T-cell (primary cell): ENCODE results near the gene TBC1D4. TPM values are rescaled to one million over a fixed set of nuclear protein-coding genes. Genes with fewer than 3 reads are reported as not detected.

Experiments used
- ATAC-seq, 4 experiments: fragments of 200-7000 bp in 3 of 4; fragments of 150-1000 bp in 1 of 4; cut with Tn5 transposase; replicated peaks in 1 of 4; 1 replicate in 3 of 4; 2 replicates in 1 of 4; pipeline ENCODE4 v1.10.0; 2021; ENCODE audit warnings: moderate library complexity in 3 of 4, mild to moderate bottlenecking in 2 of 4, moderate number of reproducible peaks in 1 of 4
- CTCF ChIA-PET, 2 donors: fragments of 300-600 bp; sonication (Branson Sonifier 250); formaldehyde crosslinking; loops; one replicate each; lab custom pipeline; 2022; ENCODE audit warnings: antibody characterized with exemption in 2 of 2; lab: Charles Lee
- POLR2A ChIA-PET, 2 donors: fragments of 300-600 bp; sonication (Branson Sonifier 250); formaldehyde crosslinking; loops; one replicate each; lab custom pipeline; 2022; ENCODE audit warnings: antibody characterized with exemption in 2 of 2; lab: Charles Lee
- DNase-seq, 35 experiments: peaks; one replicate each; pipeline versions ENCODE4 v3.0.0 to v3.0.0-alpha.2; 2013 to 2023
- H3K27ac ChIP-seq: one replicate; pipeline ENCODE4 v1.5.1; 2013; ENCODE audit warnings: low read length
- H3K27me3 ChIP-seq, 2 experiments: replicated peaks in 1 of 2; 1 replicate in 1 of 2; 2 replicates in 1 of 2; pipeline versions ENCODE4 v1.6.1 to v1.7.0; 2013; ENCODE audit warnings: low read length in 1 of 2, mixed read lengths in 1 of 2; ENCODE audit not compliant: control insufficient read depth in 2 of 2, insufficient read depth in 2 of 2; ENCODE audit errors: extremely low read depth in 1 of 2
- H3K36me3 ChIP-seq, 2 donors: 1 replicate in 1 of 2; 2 replicates in 1 of 2; pipeline versions ENCODE4 v1.6.1 to v1.7.0; 2013; ENCODE audit warnings: low read length in 1 of 2; ENCODE audit not compliant: control insufficient read depth in 2 of 2, insufficient read depth in 1 of 2; ENCODE audit errors: extremely low read depth in 1 of 2
- H3K4me1 ChIP-seq, 2 experiments: 1 replicate in 1 of 2; 2 replicates in 1 of 2; pipeline versions ENCODE4 v1.6.1 to v1.7.0; 2013; ENCODE audit warnings: low read length in 2 of 2, mixed read lengths in 1 of 2; ENCODE audit not compliant: insufficient read depth in 2 of 2, control insufficient read depth in 1 of 2; ENCODE audit errors: extremely low read depth in 1 of 2
- H3K4me3 ChIP-seq, 2 donors: 1 replicate in 1 of 2; 2 replicates in 1 of 2; pipeline versions ENCODE4 v1.5.1 to v1.7.0; 2013; ENCODE audit warnings: mild to moderate bottlenecking in 2 of 2, low read length in 1 of 2, moderate library complexity in 1 of 2; ENCODE audit not compliant: control insufficient read depth in 1 of 2; ENCODE audit errors: extremely low read depth in 1 of 2
- H3K9me3 ChIP-seq: 2 replicates; pipeline ENCODE4 v1.7.0; 2013
- H3K27ac Mint-ChIP-seq, 2 donors: one replicate each; pipeline ENCODE4 v1.8.0; 2020 to 2021; ENCODE audit warnings: mild to moderate bottlenecking in 2 of 2, mixed read lengths in 2 of 2
- H3K27me3 Mint-ChIP-seq, 2 donors: one replicate each; pipeline ENCODE4 v1.8.0; 2021 to 2022; ENCODE audit warnings: mixed read lengths in 2 of 2
- H3K36me3 Mint-ChIP-seq: one replicate; pipeline ENCODE4 v1.8.0; 2021; ENCODE audit warnings: mixed read lengths
- H3K4me1 Mint-ChIP-seq, 3 donors: one replicate each; pipeline ENCODE4 v1.8.0; 2020 to 2022; ENCODE audit warnings: mixed read lengths in 3 of 3, mild to moderate bottlenecking in 1 of 3
- H3K4me3 Mint-ChIP-seq, 3 donors: one replicate each; pipeline ENCODE4 v1.8.0; 2020 to 2022; ENCODE audit warnings: mild to moderate bottlenecking in 3 of 3, mixed read lengths in 3 of 3, moderate library complexity in 3 of 3
- H3K9me3 Mint-ChIP-seq, 3 donors: one replicate each; pipeline ENCODE4 v1.8.0; 2020 to 2022; ENCODE audit warnings: mixed read lengths in 3 of 3
- WGBS: methylation state at CpG from one replicate; pipeline ENCODE4 v1.1.5; 2013; ENCODE audit warnings: missing lambda C conversion rate; ENCODE audit not compliant: insufficient coverage; 5-methylcytosine and 5-hydroxymethylcytosine counted together
- total RNA-seq, 35 experiments: library from RNA in 6 of 35; stranded (reverse) in 6 of 35; fragments of 120-200 nt in 1 of 35; gene quantifications; one replicate each; pipeline versions ENCODE4 v1.2.1 to v1.2.4 and lab custom pipeline; 2013 to 2026

Gene TBC1D4, protein sequence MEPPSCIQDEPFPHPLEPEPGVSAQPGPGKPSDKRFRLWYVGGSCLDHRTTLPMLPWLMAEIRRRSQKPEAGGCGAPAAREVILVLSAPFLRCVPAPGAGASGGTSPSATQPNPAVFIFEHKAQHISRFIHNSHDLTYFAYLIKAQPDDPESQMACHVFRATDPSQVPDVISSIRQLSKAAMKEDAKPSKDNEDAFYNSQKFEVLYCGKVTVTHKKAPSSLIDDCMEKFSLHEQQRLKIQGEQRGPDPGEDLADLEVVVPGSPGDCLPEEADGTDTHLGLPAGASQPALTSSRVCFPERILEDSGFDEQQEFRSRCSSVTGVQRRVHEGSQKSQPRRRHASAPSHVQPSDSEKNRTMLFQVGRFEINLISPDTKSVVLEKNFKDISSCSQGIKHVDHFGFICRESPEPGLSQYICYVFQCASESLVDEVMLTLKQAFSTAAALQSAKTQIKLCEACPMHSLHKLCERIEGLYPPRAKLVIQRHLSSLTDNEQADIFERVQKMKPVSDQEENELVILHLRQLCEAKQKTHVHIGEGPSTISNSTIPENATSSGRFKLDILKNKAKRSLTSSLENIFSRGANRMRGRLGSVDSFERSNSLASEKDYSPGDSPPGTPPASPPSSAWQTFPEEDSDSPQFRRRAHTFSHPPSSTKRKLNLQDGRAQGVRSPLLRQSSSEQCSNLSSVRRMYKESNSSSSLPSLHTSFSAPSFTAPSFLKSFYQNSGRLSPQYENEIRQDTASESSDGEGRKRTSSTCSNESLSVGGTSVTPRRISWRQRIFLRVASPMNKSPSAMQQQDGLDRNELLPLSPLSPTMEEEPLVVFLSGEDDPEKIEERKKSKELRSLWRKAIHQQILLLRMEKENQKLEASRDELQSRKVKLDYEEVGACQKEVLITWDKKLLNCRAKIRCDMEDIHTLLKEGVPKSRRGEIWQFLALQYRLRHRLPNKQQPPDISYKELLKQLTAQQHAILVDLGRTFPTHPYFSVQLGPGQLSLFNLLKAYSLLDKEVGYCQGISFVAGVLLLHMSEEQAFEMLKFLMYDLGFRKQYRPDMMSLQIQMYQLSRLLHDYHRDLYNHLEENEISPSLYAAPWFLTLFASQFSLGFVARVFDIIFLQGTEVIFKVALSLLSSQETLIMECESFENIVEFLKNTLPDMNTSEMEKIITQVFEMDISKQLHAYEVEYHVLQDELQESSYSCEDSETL (N-terminal part only)
- total RNA-seq (10 to 100 TPM; 45.7 to 67.9 (median 56.8) TPM), total RNA-seq (lab: John Stamatoyannopoulos, UW) (116 to 368 (median 204) reads per million in 29 experiments)
- total RNA-seq (2013): 81.1 TPM

DNA sequence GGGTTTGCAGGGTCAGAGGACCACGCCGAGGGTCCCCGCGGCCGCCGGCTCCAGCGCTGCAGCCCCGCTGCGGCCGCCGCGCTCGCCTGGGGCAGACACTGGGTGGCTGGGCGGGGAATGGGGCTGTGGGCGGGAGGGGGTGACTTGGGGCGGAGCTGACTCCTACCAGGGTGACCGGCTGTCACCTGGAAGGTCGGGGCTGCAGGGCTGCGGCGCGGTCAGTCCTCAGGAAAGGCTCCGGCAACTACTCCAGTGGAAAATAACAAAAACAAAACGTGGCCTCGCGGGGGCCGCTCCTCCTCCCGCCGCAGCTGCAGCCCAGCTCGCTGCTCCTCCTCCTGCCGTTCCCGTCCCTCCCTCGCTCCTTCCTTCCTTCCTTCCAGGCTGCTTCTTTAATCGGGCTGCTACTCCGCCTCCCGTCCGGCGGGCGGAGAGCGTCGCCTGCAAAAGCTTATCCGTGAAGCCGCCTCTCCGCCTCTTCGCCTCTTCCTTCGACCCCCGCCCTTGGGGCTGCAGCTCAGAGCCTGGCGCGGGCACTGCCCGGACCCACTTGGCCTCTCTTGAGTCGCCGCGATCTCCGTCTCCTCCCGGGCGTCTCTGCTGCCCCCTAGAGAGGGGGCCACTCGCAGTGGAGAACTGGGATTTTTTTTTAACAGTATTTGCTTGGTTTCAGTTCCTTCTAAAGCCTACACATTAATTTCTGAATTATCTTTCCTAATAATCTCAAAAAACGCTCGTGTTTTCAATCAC, at the start of gene TBC1D4:
Gene TBC1D4, minus strand, starts transcription at position 100 of the 750 bp plus-strand sequence. CDS start 402 bp downstream, outside the sequence.
- Mint-ChIP-seq H3K27me3 (peaks cover 63 to 79% of the 10 kb centered on the region in 2 donors), H3K4me3 (peak within 1 kb of the TSS; percentile 88 to 98 (median 95)), H3K9me3 (no peaks in the 10 kb centered on the region), H3K4me1 (peaks cover 15 to 28% (median 18%) of the 10 kb centered on the region in 3 donors), H3K36me3 (no peaks in the 10 kb centered on the region), H3K27ac (no peak within 1 kb of the TSS)
- DNase-seq: peak in 31 of 35 experiments; percentile 2 to 58 (median 28)
- H3K36me3 ChIP-seq: no peaks in the 10 kb centered on the region
- peak; percentile 56 to 71 (median 68) for ATAC-seq
- POLR2A ChIA-PET: no interaction called here
- no peaks in the 10 kb centered on the region for H3K9me3 ChIP-seq
- no peak within 1 kb of the TSS for H3K27ac ChIP-seq
- H3K27me3 ChIP-seq: peaks cover 2 to 38% of the 10 kb centered on the region in 2 experiments
- CTCF ChIA-PET: no interaction called here
- under 1% methylated on average over 38 of the region's 58 CpGs for WGBS
- peak within 1 kb of the TSS; percentile 64 to 78 for H3K4me3 ChIP-seq
- H3K4me1 ChIP-seq: peaks cover 6 to 12% of the 10 kb centered on the region in 2 experiments

DNA sequence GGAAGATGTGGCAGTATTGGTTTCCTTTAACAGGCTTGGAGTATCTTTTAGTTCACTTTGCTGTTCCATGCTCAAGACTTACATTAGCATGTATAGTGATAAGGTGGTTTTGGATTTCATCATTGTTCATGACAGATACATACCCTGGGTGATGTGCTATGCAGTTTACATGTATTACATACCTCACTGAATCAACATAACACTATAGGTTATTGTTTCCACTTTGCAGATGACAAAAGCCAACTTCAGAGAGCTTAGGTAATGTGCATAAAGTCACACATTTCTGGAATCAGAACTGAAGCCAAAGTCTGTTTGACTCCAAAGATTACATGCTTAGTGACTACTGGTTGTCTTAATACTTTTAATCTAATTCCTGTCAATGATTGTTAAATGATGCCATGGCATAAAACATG, 48.6 kb upstream of the TBC1D4 start:
- DNase-seq (no peak), ATAC-seq (peak in 1 of 4 experiments; percentile 58)
- ChIA-PET POLR2A (interaction anchor here in 1 of 2 donors (0.6 kb wide), 1 partner anchor 1460 kb away, joined by 3 read pairs; no protein-coding TSS in a partner anchor), CTCF (no interaction called here)
- peaks cover 0 to 15% of the 10 kb centered on the region in 2 donors for H3K36me3 ChIP-seq
- Mint-ChIP-seq H3K36me3 (peaks cover 30% of the 10 kb centered on the region), H3K27ac (peak overlapping the region in 1 of 2 donors; percentile 34), H3K9me3 (no peaks in the 10 kb centered on the region), H3K4me3 (no peak overlapping the region), H3K27me3 (no peaks in the 10 kb centered on the region), H3K4me1 (peaks cover 49 to 55% (median 52%) of the 10 kb centered on the region in 3 donors)
- no peaks in the 10 kb centered on the region for H3K27me3 ChIP-seq
- H3K4me1 ChIP-seq: peaks cover 6 to 9% of the 10 kb centered on the region in 2 experiments
- no peak overlapping the region for H3K4me3 ChIP-seq
- H3K27ac ChIP-seq: no peak overlapping the region
- no peaks in the 10 kb centered on the region for H3K9me3 ChIP-seq

GRCh38 chr13:75521956-75522355, 40.0 kb upstream of the TBC1D4 start:
- ATAC-seq (no peak), DNase-seq (no peak)
- ChIA-PET CTCF (no interaction called here), POLR2A (no interaction called here)
- Histone ChIP-seq H3K27me3 (no peaks in the 10 kb centered on the region), H3K27ac (no peak overlapping the region), H3K4me1 (no peaks in the 10 kb centered on the region), H3K9me3 (no peaks in the 10 kb centered on the region), H3K4me3 (no peak overlapping the region), H3K36me3 (peaks cover 0 to 12% of the 10 kb centered on the region in 2 donors)
- Mint-ChIP-seq H3K27me3 (no peaks in the 10 kb centered on the region), H3K36me3 (peaks cover 14% of the 10 kb centered on the region), H3K4me3 (no peak overlapping the region), H3K9me3 (peaks cover 0 to 5% (median 4%) of the 10 kb centered on the region in 3 donors), H3K27ac (no peak overlapping the region), H3K4me1 (no peaks in the 10 kb centered on the region)
- WGBS: no CpG with 5 or more reads among the region's 3 CpGs

DNA sequence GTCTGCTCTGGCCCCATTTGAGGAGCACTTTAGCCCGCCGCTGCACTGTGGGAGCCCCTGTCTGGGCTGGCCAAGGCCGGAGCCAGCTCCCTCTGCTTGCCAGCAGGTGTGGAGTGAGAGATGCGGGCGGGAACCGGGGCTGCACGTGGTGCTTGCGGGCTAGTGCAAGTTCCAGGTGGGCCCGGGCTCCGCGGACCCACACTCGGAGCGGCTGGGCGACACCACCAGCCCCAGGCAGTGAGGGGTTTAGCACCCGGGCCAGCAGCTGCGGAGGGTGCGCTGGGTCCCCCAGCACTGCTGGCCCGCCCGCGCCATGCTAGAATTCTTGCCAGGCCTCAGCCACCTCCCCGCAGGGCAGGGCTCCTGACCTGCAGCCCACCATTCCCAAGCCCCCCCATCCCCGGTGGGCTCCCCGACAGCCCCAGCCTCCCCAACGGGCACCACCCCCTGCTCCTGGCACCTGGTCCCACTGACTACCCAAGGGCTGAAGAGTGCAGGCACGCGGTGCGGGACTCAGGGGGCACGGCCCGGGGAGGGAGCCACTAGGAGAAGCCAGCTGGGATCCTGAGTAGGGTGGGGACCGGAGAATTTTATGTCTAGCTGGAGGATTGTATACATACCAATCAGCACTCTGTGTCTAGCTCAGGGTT, 36.6 kb upstream of the TBC1D4 start:
- no peak overlapping the region for H3K4me3 Mint-ChIP-seq
- no peaks in the 10 kb centered on the region for H3K36me3 ChIP-seq
- H3K27me3 Mint-ChIP-seq: peaks cover under 1 to 4% of the 10 kb centered on the region in 2 donors
- CTCF ChIA-PET: no interaction called here
- peaks cover 0 to 5% (median 4%) of the 10 kb centered on the region in 3 donors for H3K9me3 Mint-ChIP-seq
- H3K27me3 ChIP-seq: no peaks in the 10 kb centered on the region
- no peaks in the 10 kb centered on the region for H3K4me1 Mint-ChIP-seq
- no peaks in the 10 kb centered on the region for H3K9me3 ChIP-seq
- no peaks in the 10 kb centered on the region for H3K4me1 ChIP-seq
- H3K27ac Mint-ChIP-seq: no peak overlapping the region
- H3K27ac ChIP-seq: no peak overlapping the region
- DNase-seq (no peak), ATAC-seq (no peak)
- H3K36me3 Mint-ChIP-seq: no peaks in the 10 kb centered on the region
- POLR2A ChIA-PET: no interaction called here
- 95% methylated on average over 20 of the region's 30 CpGs for WGBS
- H3K4me3 ChIP-seq: no peak overlapping the region

GRCh38 chr13:75514080-75514995, 32.4 kb upstream of the TBC1D4 start:
- H3K36me3 ChIP-seq: no peaks in the 10 kb centered on the region
- ATAC-seq (no peak), DNase-seq (no peak)
- POLR2A ChIA-PET: interaction anchor here in 1 of 2 donors (0.7 to 0.8 kb wide), 2 partner anchors 84 to 1455 kb away, joined by 3 to 5 read pairs; no protein-coding TSS in a partner anchor
- Mint-ChIP-seq H3K27ac (no peak overlapping the region), H3K36me3 (no peaks in the 10 kb centered on the region), H3K9me3 (no peaks in the 10 kb centered on the region), H3K4me3 (no peak overlapping the region), H3K4me1 (no peaks in the 10 kb centered on the region), H3K27me3 (peaks cover 12 to 13% of the 10 kb centered on the region in 2 donors)
- H3K4me1 ChIP-seq: no peaks in the 10 kb centered on the region
- no peak overlapping the region for H3K27ac ChIP-seq
- H3K4me3 ChIP-seq: no peak overlapping the region
- CTCF ChIA-PET: interaction anchor here (0.6 to 0.8 kb wide), 2 partner anchors 10 to 1004 kb away, joined by 3 read pairs; no protein-coding TSS in a partner anchor
- H3K9me3 ChIP-seq: no peaks in the 10 kb centered on the region
- no CpG with 5 or more reads among the region's 3 CpGs for WGBS
- H3K27me3 ChIP-seq: peaks cover 0 to 3% of the 10 kb centered on the region in 2 experiments
